Body of pancreas (tissue), 4 donors: Measurements from ENCODE around the gene SPDYE2.
"Not testable (repeated sequence)": the region's sequence is repeated elsewhere in the genome, so short reads cannot be mapped to it uniquely, and the experiment has no call there.

Experiments used
- POLR2A ChIP-seq, 3 donors: fragments of 450-650 bp; IDR thresholded peaks; one replicate each; pipeline ENCODE4 v1.6.1; 2016; ENCODE audit warnings: antibody characterized with exemption in 3 of 3, mild to moderate bottlenecking in 2 of 3
- TF ChIP-seq, protein P1 (sequence below), 7 experiments: fragments of 450-650 bp in 4 of 7; fragments of 200-600 bp in 3 of 7; sonication (generic) in 3 of 7; IDR thresholded peaks; one replicate each; pipeline ENCODE4 v1.5.1; 2016 to 2019; ENCODE audit warnings: antibody characterized with exemption in 7 of 7

GRCh38 chr7:102543596-102543995 is 7.4 kb upstream of the SPDYE2 start, which contains the start of gene UPK3BL2:
- TF ChIP-seq, protein P1, sequence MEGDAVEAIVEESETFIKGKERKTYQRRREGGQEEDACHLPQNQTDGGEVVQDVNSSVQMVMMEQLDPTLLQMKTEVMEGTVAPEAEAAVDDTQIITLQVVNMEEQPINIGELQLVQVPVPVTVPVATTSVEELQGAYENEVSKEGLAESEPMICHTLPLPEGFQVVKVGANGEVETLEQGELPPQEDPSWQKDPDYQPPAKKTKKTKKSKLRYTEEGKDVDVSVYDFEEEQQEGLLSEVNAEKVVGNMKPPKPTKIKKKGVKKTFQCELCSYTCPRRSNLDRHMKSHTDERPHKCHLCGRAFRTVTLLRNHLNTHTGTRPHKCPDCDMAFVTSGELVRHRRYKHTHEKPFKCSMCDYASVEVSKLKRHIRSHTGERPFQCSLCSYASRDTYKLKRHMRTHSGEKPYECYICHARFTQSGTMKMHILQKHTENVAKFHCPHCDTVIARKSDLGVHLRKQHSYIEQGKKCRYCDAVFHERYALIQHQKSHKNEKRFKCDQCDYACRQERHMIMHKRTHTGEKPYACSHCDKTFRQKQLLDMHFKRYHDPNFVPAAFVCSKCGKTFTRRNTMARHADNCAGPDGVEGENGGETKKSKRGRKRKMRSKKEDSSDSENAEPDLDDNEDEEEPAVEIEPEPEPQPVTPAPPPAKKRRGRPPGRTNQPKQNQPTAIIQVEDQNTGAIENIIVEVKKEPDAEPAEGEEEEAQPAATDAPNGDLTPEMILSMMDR (IDR thresholded peaks at IDR 0.05) = not testable (repeated sequence)
- not testable (repeated sequence) for TF ChIP-seq POLR2A (IDR thresholded peaks at IDR 0.05)
